ENCODE measurements around the gene FASTKD1.
"Not testable (repeated sequence)": the region's sequence is repeated elsewhere in the genome, so short reads cannot be mapped to it uniquely, and the experiment has no call there.

The FASTKD1 gene, protein sequence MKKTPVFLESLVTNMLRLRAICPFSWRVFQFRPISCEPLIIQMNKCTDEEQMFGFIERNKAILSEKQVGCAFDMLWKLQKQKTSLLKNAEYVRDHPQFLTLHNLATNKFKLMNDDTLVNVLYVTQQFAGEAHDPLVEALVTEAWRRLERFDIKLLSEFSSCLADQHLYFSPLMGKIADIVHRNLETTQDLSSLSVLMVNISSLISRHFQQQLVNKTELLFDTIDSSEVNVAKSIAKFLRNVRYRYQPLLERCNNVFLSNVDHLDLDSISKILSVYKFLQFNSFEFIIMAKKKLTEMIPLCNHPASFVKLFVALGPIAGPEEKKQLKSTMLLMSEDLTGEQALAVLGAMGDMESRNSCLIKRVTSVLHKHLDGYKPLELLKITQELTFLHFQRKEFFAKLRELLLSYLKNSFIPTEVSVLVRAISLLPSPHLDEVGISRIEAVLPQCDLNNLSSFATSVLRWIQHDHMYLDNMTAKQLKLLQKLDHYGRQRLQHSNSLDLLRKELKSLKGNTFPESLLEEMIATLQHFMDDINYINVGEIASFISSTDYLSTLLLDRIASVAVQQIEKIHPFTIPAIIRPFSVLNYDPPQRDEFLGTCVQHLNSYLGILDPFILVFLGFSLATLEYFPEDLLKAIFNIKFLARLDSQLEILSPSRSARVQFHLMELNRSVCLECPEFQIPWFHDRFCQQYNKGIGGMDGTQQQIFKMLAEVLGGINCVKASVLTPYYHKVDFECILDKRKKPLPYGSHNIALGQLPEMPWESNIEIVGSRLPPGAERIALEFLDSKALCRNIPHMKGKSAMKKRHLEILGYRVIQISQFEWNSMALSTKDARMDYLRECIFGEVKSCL

GRCh38 chr2:169573160-169573973 lies at the start of gene FASTKD1:
FASTKD1 (minus strand) TSS chr2:169573865; CDS start chr2:169572029, 1,836 bp downstream.
- DNase-seq: peak; percentile 84

DNA sequence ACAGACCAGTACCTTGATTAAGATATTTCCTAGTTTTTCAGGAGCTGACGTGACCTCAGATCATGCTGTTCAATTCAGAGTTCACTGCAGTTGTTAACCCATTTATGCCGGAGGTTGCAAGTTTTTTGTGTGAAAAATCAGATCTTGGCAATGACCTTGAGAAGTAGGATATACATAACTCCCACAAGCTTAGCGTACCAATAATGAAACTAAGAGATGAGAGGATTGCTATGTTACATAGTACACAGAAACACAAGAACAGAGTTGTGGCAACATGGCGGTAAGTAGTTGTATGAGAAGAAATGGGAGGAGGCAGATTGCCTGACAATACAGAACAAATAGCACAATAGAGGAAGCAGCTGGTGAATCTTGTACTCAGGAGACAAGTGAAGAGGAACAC lies 49.6 kb upstream of the FASTKD1 start:
- no peak for DNase-seq

DNA sequence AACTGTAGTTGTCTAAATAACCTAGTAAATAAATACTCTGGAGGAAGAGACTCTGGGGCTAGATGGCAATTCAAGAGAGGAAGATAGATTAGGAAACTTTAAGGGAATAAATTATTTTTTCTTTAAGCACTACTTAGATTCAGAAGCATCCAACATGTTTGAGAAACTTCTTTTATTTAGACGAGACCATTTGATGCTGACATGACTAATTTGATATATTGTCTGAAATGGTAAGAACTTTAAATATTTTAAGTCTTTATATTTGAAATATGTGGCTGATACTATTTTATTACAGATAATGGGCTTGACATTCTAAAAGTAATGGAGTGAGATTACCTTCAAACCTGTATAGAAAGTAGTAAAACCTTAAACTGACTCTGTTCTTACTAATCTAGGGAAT lies 46.8 kb upstream of the FASTKD1 start:
- no peak for DNase-seq

DNA sequence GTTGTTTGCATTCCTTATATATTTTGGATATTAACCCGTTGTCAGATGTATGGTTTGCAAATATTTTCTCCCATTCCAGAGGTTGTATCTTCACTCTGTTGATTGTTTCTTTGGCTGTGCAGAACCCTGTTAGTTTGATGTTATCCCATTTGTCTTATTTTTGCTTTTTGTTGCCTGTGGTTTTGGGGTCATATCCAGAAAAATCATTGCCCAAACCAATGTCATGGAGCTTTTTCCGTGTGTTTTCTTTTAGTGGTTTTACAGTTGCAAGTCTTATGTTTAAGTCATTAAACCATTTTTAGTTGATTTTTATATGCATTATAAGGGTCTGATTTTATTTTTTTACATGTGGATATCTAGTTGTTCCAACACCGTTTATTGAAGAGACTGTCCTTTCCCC lies 46.3 kb upstream of the FASTKD1 start:
- DNase-seq: no peak

GRCh38 chr2:169615982-169616381 lies 42.3 kb upstream of the FASTKD1 start:
- DNase-seq: not testable (repeated sequence)

GRCh38 chr2:169613876-169614275 lies 40.2 kb upstream of the FASTKD1 start:
- DNase-seq: no peak

DNA sequence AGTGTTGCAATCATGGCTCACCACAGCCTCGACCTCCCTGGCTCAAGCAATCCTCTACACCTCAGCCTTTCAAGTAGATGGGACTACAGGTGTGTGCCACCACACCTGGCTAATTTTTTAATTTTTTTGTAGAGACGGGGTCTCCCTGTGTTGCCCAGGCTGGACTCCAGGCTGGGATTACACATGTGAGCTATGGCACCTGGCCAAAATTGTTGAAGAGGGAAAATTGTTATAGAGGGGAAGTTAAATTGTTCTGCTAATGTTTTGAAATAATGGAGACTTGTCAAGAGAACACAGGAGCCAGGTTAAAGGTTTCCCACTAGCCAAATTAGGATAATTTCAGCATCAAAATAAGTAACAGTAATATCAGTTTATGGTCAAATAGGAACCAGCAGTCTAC lies 35.6 kb upstream of the FASTKD1 start:
- DNase-seq: no peak

GRCh38 chr2:169599568-169599967 lies 25.9 kb upstream of the FASTKD1 start:
- DNase-seq: no peak

GRCh38 chr2:169598982-169599381 lies 25.3 kb upstream of the FASTKD1 start:
- DNase-seq: no peak

- not testable (repeated sequence) for DNase-seq
Measured at GRCh38 chr2:169596546-169596945, 22.9 kb upstream of the FASTKD1 start.

- no peak for DNase-seq
Measured at GRCh38 chr2:169590804-169591203, 17.1 kb upstream of the FASTKD1 start.

GRCh38 chr2:169585673-169586072 lies 12.0 kb upstream of the FASTKD1 start:
- no peak for DNase-seq

- peak; percentile 91 for DNase-seq
Measured at GRCh38 chr2:169584005-169584877, 10.6 kb upstream of the FASTKD1 start, which contains the start of gene PPIG. PPIG (plus strand) TSS chr2:169584351; CDS start chr2:169604042, 19,691 bp downstream.

- no peak for DNase-seq
Measured at GRCh38 chr2:169583518-169583917, 9.9 kb upstream of the FASTKD1 start.

DNA sequence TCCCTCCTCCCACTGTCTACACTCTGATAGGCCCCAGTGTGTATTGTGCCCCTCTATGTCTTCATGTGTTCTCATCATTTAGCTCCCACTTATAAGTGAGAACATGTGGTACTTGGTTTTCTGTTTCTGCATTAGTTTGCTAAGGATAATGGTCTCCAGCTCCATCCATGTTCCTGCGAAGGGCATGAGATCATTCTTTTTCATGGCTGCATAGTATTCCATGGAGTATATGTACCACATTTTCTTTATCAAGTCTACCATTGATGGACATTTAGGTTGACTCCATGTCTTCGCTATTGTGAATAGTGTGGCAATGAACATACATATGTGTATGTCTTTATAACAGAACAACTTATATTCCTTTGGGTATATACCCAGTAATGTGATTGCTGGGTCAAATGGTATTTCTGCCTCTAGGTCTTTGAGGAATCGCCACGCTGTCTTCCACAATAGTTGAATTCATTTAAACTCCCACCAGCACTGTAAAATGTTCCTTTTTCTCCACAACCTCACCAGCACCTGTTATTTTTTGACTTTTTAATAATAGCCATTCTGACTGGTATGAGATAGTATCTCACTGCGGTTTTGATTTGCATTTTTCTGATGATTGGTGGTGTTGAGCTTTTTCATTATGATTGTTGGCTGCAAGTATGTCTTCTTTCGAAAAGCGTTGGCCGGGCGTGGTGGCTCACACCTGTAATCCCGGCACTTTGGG lies 9.0 kb upstream of the FASTKD1 start:
- DNase-seq: not testable (repeated sequence)

- DNase-seq: no peak
Measured at GRCh38 chr2:169579044-169579443, 5.4 kb upstream of the FASTKD1 start.

- DNase-seq: not testable (repeated sequence)
Measured at GRCh38 chr2:169575264-169575663, 1.6 kb upstream of the FASTKD1 start.

DNA sequence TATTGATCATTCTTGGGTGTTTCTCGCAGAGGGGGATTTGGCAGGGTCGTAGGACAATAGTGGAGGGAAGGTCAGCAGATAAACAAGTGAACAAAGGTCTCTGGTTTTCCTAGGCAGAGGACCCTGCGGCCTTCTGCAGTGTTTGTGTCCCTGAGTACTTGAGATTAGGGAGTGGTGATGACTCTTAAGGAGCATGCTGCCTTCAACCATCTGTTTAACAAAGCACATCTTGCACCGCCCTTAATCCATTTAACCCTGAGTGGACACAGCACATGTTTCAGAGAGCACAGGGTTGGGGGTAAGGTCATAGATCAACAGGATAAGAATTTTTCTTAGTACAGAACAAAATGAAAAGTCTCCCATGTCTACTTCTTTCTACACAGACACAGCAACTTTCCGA lies 874 bp upstream of the FASTKD1 start:
- not testable (repeated sequence) for DNase-seq

DNA sequence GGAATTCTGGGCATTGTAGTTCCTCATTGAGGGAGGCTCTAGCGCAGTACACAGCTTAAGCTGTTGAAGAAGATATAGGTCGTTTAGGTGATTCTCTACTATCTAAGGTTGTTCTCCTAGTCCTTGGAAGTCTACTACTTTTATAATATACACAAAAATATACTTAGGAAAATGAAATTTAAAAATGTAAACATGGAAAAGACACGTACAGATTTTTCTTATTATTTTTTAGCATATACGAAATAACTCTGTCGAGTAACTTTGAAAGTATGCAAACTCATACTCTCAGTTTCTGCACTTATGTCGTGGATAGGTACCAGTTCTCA lies 272 bp upstream of the FASTKD1 start:
- no peak for DNase-seq

DNA sequence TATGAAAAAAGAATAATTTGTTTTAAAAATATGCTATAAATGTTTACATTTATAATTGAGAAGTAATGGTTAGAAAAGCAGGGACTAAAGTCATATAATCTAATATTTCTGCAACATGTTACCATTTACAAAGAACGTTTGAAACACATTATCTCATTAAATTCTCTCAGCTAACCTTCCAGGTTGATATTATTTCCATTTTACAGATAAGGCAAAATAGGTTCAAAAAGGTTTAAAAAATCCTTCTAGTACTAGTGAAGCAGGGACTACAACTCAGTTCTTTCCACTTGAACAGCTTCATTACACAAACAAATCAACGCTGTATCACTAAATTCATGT lies 875 bp downstream of the FASTKD1 start:
- no peak for DNase-seq

GRCh38 chr2:169572189-169572588 lies 1.5 kb downstream of the FASTKD1 start:
- DNase-seq: no peak

DNA sequence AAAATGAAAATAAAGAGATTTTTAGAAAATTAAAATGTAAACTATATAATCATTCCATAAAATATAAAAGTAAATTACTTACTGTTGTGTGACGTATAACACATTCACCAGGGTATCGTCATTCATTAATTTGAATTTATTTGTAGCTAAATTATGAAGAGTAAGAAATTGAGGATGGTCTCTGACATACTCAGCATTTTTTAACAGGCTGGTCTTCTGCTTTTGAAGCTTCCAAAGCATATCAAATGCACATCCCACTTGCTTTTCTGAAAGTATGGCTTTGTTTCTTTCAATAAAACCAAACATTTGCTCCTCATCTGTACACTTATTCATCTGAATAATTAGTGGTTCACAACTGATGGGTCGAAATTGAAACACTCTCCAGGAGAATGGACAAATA lies 2.1 kb downstream of the FASTKD1 start:
- DNase-seq: no peak
